GM06990 (cell line): ENCODE measurements around the gene IPO9.
"Not testable (repeated sequence)": the region's sequence is repeated elsewhere in the genome, so short reads cannot be mapped to it uniquely, and the experiment has no call there.

Experiments
- DNase-seq: peaks from one replicate; pipeline ENCODE4 v3.0.0-alpha.2; 2011; ENCODE audit not compliant: insufficient read length; ENCODE audit errors: extremely low read depth
- H3K27me3 ChIP-seq: replicated peaks from 2 replicates; pipeline ENCODE4 v1.6.0; 2011; ENCODE audit warnings: low read length; ENCODE audit not compliant: control insufficient read depth, insufficient read depth
- H3K36me3 ChIP-seq: 2 replicates; pipeline ENCODE4 v1.5.1; 2011; ENCODE audit warnings: low read length; ENCODE audit not compliant: control insufficient read depth, insufficient read depth
- H3K4me3 ChIP-seq: replicated peaks from 2 replicates; pipeline ENCODE4 v1.5.1; 2011; ENCODE audit warnings: low read depth, mild to moderate bottlenecking, control low read depth, low read length
- CTCF ChIP-seq: IDR thresholded peaks from 2 replicates; pipeline ENCODE4 v1.5.1; 2011; ENCODE audit warnings: low read length, control low read depth, mild to moderate bottlenecking, inconsistent platforms; ENCODE audit not compliant: insufficient read depth, poor library complexity, severe bottlenecking

The IPO9 gene

DNA sequence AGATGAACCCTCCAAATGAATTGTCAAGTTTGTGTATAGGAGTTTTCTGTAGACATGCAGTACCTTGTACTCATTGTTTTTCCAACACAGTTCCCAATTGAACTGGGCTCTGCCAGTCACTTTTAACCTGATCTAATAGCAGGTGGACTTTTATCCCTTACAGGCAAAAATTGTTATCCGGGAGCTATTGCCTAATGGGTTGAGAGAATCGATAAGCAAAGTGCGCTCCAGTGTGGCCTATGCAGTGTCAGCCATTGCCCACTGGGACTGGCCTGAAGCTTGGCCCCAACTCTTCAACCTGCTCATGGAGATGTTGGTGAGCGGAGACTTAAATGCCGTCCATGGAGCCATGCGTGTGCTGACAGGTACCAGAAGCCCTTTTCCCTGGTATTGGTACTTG, 19.3 kb downstream of the IPO9 start:
- no peak for DNase-seq
- H3K36me3 ChIP-seq, result peaks cover 12% of the 10 kb centered on the region

GRCh38 chr1:201849372-201850052, 20.6 kb downstream of the IPO9 start:
- H3K36me3 ChIP-seq, result peaks cover 14% of the 10 kb centered on the region
- no peaks in the 10 kb centered on the region for H3K27me3 ChIP-seq

More for the DNA sequence above, 19.3 kb downstream of the IPO9 start:
- TF ChIP-seq CTCF, result no peak
- no peak overlapping the region for H3K4me3 ChIP-seq
- no peaks in the 10 kb centered on the region for H3K27me3 ChIP-seq

GRCh38 chr1:201850053-201850397, 21.1 kb downstream of the IPO9 start:
- no peak for DNase-seq
- Histone ChIP-seq H3K4me3 (no peak overlapping the region), H3K36me3 (peaks cover 14% of the 10 kb centered on the region), H3K27me3 (no peaks in the 10 kb centered on the region)
- no peak for TF ChIP-seq CTCF

More at GRCh38 chr1:201849372-201850052, 20.6 kb downstream of the IPO9 start:
- H3K4me3 ChIP-seq, result no peak overlapping the region
- TF ChIP-seq CTCF, result no peak
- no peak for DNase-seq

DNA sequence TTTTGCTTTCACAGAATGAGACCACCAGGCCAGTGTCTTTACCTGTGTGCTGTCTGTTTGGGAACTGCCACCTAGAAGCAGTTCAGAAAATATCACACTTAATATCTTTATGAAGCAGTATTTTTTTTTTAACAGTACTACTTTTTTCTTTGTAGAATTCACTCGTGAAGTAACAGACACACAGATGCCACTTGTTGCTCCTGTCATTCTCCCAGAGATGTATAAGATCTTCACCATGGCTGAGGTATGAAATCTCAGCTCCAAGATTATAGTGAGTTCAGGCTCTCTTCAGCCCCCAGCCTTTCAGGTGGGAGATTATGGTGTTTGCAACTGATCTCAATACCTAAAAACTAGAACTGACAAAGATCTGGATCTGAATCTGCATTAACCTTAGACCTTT, 23.0 kb downstream of the IPO9 start:
- TF ChIP-seq CTCF, result no peak
- H3K36me3 ChIP-seq, result peaks cover 20% of the 10 kb centered on the region
- DNase-seq, result no peak
- no peaks in the 10 kb centered on the region for H3K27me3 ChIP-seq
- H3K4me3 ChIP-seq, result no peak overlapping the region

DNA sequence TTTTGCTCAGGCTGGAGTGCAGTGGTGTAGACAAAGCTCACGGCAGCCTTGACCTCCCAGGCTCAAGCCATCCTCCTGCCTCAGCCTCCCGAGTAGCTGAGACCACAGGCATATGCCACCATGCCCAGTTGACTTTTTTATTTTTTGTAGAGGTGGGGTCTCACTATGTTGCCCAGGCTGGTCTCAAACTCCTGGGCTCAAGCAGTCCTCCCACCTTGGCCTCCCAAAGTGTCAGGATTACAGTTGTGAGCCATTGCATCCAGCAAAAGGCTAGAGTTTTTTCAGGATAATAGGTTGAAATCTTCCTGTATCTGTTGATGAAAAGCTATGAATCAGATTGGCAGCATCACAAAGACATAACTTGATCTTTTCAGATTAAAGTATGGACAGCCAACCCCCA, 27.8 kb downstream of the IPO9 start:
- H3K36me3 ChIP-seq, result peaks cover 17% of the 10 kb centered on the region
- not testable (repeated sequence) for H3K27me3 ChIP-seq, DNase-seq, H3K4me3 ChIP-seq

DNA sequence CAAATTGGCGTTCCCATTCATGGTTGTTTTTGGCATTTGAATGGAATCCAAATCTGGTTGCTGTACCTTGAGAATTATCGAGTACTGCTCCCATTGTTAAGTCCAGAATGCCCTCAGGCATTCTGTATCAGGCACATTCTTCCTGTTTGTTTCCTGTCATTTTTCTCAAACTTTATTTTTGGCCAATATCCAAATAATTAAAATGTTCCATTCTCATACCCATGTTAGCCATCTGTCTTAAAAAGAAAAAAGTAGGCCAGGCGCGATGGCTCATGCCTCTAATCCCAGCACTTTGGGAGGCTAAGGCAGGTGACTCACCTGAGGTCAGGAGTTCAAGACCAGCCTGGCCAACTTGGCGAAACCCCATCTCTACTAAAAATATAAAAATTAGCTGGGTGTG, 30.5 kb downstream of the IPO9 start:
- Histone ChIP-seq H3K4me3 (no peak overlapping the region), H3K36me3 (peaks cover 10% of the 10 kb centered on the region), H3K27me3 (no peaks in the 10 kb centered on the region)
- no peak for TF ChIP-seq CTCF
- no peak for DNase-seq
